Measurements from ENCODE around the gene GYS1.

Gene GYS1

DNA sequence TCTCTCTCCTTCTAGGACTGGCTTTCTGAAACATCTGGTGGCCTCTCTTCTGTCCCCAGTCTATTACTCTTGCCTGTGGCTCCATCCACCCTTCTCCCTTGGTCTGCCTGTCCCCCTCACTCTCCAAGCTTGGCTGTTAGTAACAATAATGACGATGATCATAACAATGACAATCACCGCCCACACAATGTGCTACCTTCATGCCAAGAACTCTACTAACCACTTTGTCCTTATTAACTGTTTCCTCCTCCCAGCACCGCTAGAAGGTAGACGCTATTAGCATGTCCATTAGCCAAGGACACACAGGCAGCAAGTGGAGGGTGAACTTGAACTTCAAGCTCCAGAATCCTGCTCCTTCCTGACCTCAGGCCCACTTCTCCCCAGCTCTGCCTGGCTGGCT lies 2.7 kb downstream of the GYS1 start:
- DNase-seq (ENCODE audit: low spot score) (no peak), FAIRE-seq (no peak)

GRCh38 chr19:48989701-48990291 lies 3.3 kb downstream of the GYS1 start:
- FAIRE-seq (no peak), DNase-seq (ENCODE audit: low spot score) (no peak)

- no peak for DNase-seq (ENCODE audit: low spot score)
- no peak for FAIRE-seq
Observed at GRCh38 chr19:48988860-48989259, 4.2 kb downstream of the GYS1 start.

DNA sequence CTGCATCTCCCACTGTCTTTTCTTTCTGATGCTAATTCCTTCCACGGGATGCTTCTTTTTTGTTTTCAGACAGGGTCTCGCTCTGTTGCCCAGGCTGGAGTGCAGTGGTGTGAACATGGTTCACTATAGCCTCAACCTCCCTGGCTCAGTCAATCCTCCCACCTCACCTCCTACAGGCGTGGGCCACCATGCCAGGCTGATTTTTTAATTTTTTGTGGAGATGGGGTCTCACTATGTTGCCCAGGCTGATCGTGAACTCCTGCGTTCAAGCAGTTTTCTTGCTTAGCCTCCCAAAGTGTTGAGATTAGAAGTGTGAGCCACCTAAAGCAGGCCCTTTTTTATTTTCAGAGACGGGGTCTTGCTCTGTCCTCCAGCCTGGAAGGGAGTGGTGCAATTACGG lies 4.8 kb downstream of the GYS1 start:
- DNase-seq (ENCODE audit: low spot score) (no peak), FAIRE-seq (no peak)

DNA sequence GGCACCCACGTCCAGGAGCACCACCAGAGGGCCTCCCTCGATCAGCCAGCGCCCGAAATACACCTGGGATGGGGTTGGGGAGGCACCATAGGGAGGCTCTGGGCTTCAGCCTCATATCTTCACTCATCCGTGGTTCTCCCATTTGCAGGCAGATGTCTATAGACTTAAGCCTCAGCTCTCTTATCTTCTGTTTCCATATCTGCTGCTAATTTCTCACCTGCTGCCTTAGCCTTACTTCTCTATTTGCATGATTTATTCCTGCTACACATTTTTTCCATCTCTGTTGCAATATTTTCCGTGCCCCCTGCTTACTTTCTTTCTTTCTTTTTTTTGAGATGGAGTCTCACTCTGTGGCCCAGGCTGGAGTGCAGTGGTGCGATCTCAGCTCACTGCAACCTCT lies 5.8 kb downstream of the GYS1 start:
- DNase-seq (ENCODE audit: low spot score), result no peak
- no peak for FAIRE-seq

DNA sequence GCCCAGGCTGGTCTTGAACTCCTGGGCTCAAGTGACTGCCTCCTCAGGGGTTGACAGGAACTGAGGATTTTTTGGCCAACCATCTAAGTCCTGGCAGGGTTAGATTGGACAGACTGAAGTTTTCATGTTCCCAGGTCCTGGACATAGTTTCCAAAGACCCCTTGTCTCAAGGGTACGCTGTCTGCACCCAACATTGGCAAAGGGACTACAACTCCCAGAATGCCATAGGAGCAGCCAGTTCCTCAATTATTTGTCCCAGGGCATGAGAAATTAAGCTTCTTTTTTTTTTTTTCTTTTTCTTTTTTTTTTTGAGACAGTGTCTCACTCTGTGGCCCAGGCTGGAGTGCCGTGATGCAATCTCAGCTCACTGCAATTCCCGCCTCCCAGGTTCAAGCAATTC lies 6.9 kb downstream of the GYS1 start:
- DNase-seq (ENCODE audit: low spot score) (no peak), FAIRE-seq (no peak)

DNA sequence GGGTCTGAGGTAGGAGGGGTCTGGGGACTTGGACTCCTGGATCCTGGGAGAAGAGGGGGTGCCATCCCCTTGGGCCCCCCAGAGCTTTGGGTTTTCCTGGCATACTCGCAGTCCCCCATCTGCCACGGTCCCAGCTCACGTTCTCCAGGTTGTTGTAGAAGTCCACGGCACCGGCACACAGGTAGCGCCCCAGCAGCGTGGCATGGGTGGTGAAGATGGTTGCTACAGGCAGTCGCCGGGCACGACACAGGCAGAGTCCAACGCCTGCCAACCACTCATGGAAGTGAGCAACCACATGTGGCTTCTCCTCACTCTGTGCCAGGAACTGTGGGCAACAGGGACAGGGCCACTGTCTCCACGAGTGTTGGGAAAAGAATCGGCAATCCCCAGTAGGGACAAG lies 7.4 kb downstream of the GYS1 start:
- no peak for DNase-seq (ENCODE audit: low spot score)
- no peak for FAIRE-seq

GRCh38 chr19:48982280-48982679 lies 10.8 kb downstream of the GYS1 start:
- FAIRE-seq, result no peak

GRCh38 chr19:48977061-48977460 lies 16.0 kb downstream of the GYS1 start:
- FAIRE-seq, result no peak
- DNase-seq (ENCODE audit: low spot score), result no peak

More at GRCh38 chr19:48982280-48982679, 10.8 kb downstream of the GYS1 start:
- DNase-seq (ENCODE audit: low spot score), result no peak

GRCh38 chr19:48975947-48976847 lies 16.9 kb downstream of the GYS1 start:
- no peak for DNase-seq (ENCODE audit: low spot score)
- FAIRE-seq, result no peak

DNA sequence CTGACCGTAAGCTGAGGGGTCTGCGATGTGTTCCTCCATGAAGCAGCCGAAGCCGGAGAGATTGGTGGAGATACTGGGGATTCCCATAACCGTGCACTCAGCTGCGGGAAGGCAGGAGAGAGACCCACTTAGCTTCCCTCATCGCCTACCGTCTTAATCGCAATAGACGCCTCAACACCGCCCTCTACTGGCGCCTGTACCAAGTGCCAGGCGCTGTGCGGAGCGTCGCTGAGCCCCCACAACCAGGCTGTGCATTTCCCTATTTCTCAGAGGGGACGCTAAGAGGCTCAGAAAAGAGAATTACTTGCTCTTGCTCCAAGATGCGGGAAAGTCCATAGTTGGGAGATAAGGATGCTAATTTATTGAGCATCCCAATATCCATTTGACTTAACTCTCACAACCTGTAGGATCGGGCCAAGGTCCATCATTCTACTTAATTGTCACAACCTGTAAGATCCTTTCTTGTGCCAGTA lies 22.1 kb downstream of the GYS1 start:
- no peak for FAIRE-seq
- DNase-seq (ENCODE audit: low spot score), result no peak

DNA sequence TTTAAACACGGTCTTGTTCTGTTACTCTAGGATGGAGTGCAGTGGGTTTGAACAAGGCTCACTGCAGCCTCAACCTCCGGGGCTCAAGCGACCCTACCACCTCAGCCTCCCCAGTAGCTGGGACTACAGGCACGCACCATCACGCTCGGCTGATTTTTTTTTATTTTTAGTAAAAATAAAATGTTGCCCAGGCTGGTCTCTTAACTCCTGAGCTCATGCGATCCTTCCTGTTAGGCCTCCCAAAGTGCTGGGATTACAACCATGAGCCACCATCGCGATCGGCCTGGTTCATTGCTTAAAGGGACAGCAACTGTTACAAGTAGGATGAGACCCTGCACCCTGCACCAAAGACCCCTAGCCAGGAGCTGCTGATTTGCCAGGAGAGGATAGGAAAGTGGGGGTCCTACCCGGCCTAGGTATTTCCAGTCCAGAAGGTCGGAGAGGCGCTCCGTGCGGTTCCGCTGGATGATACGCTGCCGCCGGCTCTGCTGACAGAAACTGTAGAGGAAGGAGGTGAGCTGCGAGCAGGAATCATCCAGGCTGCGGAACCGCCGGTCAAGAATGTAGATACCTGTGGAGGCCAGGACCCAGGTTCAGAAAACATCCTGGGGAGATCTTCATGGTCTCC lies 22.9 kb downstream of the GYS1 start:
- DNase-seq (ENCODE audit: low spot score) (no peak), FAIRE-seq (no peak)

GRCh38 chr19:48969276-48970138 lies 23.6 kb downstream of the GYS1 start:
- no peak for FAIRE-seq
- no peak for DNase-seq (ENCODE audit: low spot score)

- no peak for DNase-seq (ENCODE audit: low spot score)
- FAIRE-seq, result no peak
Observed at GRCh38 chr19:48968813-48969218, 24.3 kb downstream of the GYS1 start.

DNA sequence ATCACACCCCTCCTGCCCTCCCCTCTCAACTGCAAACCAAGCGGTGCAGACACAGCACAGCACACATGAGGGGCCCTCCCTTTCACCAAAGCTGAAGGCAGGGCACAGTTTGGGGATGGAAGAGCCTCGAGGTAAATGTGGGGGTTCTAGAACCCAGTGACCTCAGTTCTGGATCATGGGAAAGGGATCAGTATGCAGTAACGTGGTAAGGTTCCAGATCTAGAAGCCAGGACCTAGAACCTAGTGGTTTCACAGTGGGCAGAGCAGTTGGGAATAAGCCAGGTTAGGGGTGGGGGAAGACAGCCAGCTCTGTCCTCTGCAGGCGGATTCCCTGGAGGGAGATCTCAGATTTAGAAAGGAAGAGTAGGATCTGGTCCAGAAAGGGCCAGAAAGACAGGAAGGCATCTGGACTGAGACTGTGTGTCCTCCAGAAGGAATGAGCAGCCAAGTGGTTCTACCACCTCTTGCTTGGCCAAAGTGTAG lies 24.9 kb downstream of the GYS1 start:
- DNase-seq (ENCODE audit: low spot score) (no peak), FAIRE-seq (no peak)

- FAIRE-seq (no peak), DNase-seq (ENCODE audit: low spot score) (no peak)
Observed at GRCh38 chr19:48967346-48968178, 25.5 kb downstream of the GYS1 start.

DNA sequence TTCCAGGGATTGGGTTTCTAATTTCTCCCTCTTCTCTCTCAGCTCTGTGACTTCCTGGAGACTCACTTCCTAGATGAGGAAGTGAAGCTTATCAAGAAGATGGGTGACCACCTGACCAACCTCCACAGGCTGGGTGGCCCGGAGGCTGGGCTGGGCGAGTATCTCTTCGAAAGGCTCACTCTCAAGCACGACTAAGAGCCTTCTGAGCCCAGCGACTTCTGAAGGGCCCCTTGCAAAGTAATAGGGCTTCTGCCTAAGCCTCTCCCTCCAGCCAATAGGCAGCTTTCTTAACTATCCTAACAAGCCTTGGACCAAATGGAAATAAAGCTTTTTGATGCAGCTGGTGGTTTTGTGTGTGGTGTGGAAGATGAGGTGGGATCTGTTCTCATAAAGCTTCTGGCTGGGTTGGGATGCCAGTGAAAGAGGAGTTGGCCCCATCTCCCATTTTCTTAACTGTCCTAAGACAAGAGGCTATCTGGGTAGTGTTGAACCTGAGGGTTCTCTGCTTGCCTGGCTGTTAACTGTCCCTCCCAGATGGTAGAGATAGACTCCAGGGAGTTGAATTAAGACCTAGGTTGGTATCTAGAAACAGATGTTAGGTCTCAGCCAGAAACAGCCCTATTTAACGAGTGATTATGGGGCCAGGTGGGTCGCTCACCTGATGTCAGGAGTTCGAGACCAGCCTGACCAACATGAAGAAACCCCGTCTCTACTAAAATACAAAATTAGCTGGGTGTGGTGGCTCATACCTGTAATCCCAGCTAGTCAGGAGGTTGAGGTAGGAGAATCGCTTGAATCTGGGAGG lies 26.4 kb downstream of the GYS1 start:
- FAIRE-seq (no peak), DNase-seq (ENCODE audit: low spot score) (no peak)

DNA sequence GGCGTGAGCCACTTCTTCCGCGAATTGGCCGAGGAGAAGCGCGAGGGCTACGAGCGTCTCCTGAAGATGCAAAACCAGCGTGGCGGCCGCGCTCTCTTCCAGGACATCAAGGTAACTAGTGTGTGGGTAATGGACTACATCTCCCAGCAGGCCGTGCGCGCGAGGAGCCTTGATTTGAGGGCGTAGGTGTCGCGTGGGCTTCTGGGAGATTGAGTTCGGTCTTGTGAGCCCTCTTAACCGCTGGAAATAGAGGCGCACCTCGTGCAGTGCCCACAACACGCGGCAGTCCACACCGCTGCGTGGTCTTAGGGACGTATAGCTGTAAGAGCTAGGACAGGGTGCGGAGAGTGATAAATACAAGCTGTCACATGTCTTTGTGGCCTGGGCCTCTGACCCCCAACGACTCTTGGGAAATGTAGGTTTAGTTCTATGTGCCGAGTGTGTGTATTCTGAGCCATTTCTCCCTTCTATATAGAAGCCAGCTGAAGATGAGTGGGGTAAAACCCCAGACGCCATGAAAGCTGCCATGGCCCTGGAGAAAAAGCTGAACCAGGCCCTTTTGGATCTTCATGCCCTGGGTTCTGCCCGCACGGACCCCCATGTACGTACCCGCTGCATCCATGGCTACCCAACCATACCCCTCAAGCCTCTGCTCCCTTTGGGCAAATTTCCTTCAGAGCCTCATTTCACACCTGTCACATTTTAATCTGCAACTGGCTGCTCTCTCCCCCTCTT lies 27.1 kb downstream of the GYS1 start:
- FAIRE-seq (no peak), DNase-seq (ENCODE audit: low spot score) (peak; percentile 50)
